Esophagus muscularis mucosa (tissue), 4 donors: ENCODE measurements around the gene DNAH2.

Source experiments
- CTCF ChIP-seq, 3 experiments: fragments of 200-600 bp in 2 of 3; fragments of 450-650 bp in 1 of 3; sonication (generic) in 2 of 3; IDR thresholded peaks; one replicate each; pipeline ENCODE4 v1.5.1; 2017 to 2019; ENCODE audit warnings: antibody characterized with exemption in 3 of 3, mild to moderate bottlenecking in 2 of 3, moderate library complexity in 1 of 3
- EP300 ChIP-seq: sonication (generic); formaldehyde crosslinking; IDR thresholded peaks from one replicate; pipeline ENCODE4 v1.6.1; 2017; ENCODE audit warnings: antibody characterized with exemption
- POLR2A ChIP-seq: fragments of 450-650 bp; IDR thresholded peaks from one replicate; pipeline ENCODE4 v1.6.1; 2017; ENCODE audit warnings: antibody characterized with exemption, moderate library complexity, mild to moderate bottlenecking, low read depth
- POLR2AphosphoS5 ChIP-seq, 2 donors: sonication (generic); formaldehyde crosslinking; IDR thresholded peaks; one replicate each; pipeline ENCODE4 v1.6.1; 2017; ENCODE audit warnings: antibody characterized with exemption in 2 of 2

- TF ChIP-seq POLR2A = no peak
- no peak for TF ChIP-seq CTCF (IDR thresholded peaks at IDR 0.05)
- no peak for TF ChIP-seq POLR2AphosphoS5 (IDR thresholded peaks at IDR 0.05)
- TF ChIP-seq EP300 = no peak
Measured at GRCh38 chr17:7797976-7798375, 80.4 kb downstream of the DNAH2 start.
